GM12878 (cell line): ENCODE results near the gene CC2D2B. TPM values are rescaled to one million over a fixed set of nuclear protein-coding genes. Genes with fewer than 3 reads are reported as not detected.

Experiments
- CEBPZ ChIP-seq: fragments of 150-350 bp; IDR thresholded peaks from 2 replicates; pipeline ENCODE4 v1.6.1; 2016; ENCODE audit warnings: low read depth, low read length
- CHD2 ChIP-seq: IDR thresholded peaks from 2 replicates; pipeline ENCODE4 v1.6.1; 2011; ENCODE audit warnings: low read depth, low read length, improper control_type of control experiment, borderline replicate concordance
- CTCF ChIP-seq, 3 experiments: IDR thresholded peaks in 2 of 3; conservative IDR thresholded peaks in 1 of 3; 2 replicates each; pipeline ENCODE4 v1.5.1; 2011; ENCODE audit warnings: low read depth in 3 of 3, low read length in 3 of 3, mild to moderate bottlenecking in 3 of 3, control low read depth in 2 of 3, moderate library complexity in 2 of 3, inconsistent platforms in 1 of 3, mixed read lengths in 1 of 3; ENCODE audit not compliant: control insufficient read depth in 2 of 3, insufficient read depth in 1 of 3; ENCODE audit errors: extremely low read depth in 1 of 3
- EZH2 ChIP-seq: IDR thresholded peaks from 2 replicates; pipeline ENCODE4 v1.6.1; 2012; ENCODE audit warnings: low read depth, mild to moderate bottlenecking, control low read depth, inconsistent platforms, low read length, borderline replicate concordance; ENCODE audit not compliant: control insufficient read depth
- KDM1A ChIP-seq: fragments of 200-600 bp; sonication (generic); IDR thresholded peaks from 2 replicates; pipeline ENCODE4 v1.6.1; 2016; ENCODE audit warnings: borderline replicate concordance
- LARP7 ChIP-seq: fragments of 450-650 bp; IDR thresholded peaks from 2 replicates; pipeline ENCODE4 v1.6.1; 2017; ENCODE audit warnings: mild to moderate bottlenecking
- MAX ChIP-seq: IDR thresholded peaks from 2 replicates; pipeline ENCODE4 v1.6.1; 2012; ENCODE audit warnings: low read depth, low read length, improper control_type of control experiment
- MEF2B ChIP-seq: fragments of 450-650 bp; IDR thresholded peaks from 2 replicates; pipeline ENCODE4 v1.6.1; 2018; ENCODE audit warnings: mild to moderate bottlenecking, moderate library complexity; ENCODE audit not compliant: partially characterized antibody, poor library complexity, severe bottlenecking
- PAX5 ChIP-seq: IDR thresholded peaks from 2 replicates; pipeline ENCODE4 v1.6.1; 2011; ENCODE audit warnings: low read depth, low read length, borderline replicate concordance
- PML ChIP-seq: IDR thresholded peaks from 2 replicates; pipeline ENCODE4 v1.6.1; 2012; ENCODE audit warnings: low read length, inconsistent platforms
- PRDM15 ChIP-seq: fragments of 450-650 bp; formaldehyde crosslinking; IDR thresholded peaks from 2 replicates; pipeline ENCODE4 v1.4.0; 2020; ENCODE audit warnings: mild to moderate bottlenecking, moderate library complexity
- SMARCA5 ChIP-seq: fragments of 450-650 bp; IDR thresholded peaks from 2 replicates; pipeline ENCODE4 v1.6.1; 2017; ENCODE audit warnings: mild to moderate bottlenecking
- SREBF2 ChIP-seq: IDR thresholded peaks from 2 replicates; pipeline ENCODE4 v1.6.1; 2012; ENCODE audit warnings: mild to moderate bottlenecking, low read length
- TCF3 ChIP-seq: IDR thresholded peaks from 2 replicates; pipeline ENCODE4 v1.6.1; 2012; ENCODE audit warnings: low read depth, mild to moderate bottlenecking, low read length, borderline replicate concordance; ENCODE audit not compliant: insufficient read depth
- USF2 ChIP-seq: IDR thresholded peaks from 2 replicates; pipeline ENCODE4 v1.6.1; 2011; ENCODE audit warnings: low read depth, low read length, improper control_type of control experiment, borderline replicate concordance
- ZNF622 ChIP-seq: fragments of 450-650 bp; IDR thresholded peaks from 2 replicates; pipeline ENCODE4 v1.6.1; 2017; ENCODE audit warnings: mild to moderate bottlenecking, inconsistent platforms
- polyA plus RNA-seq, 11 experiments: library from polyadenylated mRNA; depleted of rRNA in 4 of 11; unstranded in 6 of 11; stranded (reverse) in 5 of 11; fragments of >200 nt; fragmentation: Nextera tagmentation in 4 of 11; fragmentation: Illumina TruSeq in 1 of 11; extraction: Ambion mirVana in 4 of 11; extraction: Trizol in 1 of 11; gene quantifications; 1 replicate in 1 of 11; 2 replicates in 10 of 11; pipeline versions ENCODE4 v1.2.1 to v1.2.3, GENCODE V29; 2011 to 2016; ENCODE audit warnings: inconsistent platforms in 2 of 11, missing spikeins in 2 of 11, low read depth in 1 of 11
- total RNA-seq, 4 experiments: library from RNA; depleted of rRNA in 3 of 4; stranded (reverse); fragments of >200 nt in 3 of 4; fragmentation: Illumina TruSeq in 1 of 4; extraction: Trizol in 1 of 4; gene quantifications; 2 replicates each; pipeline versions ENCODE4 v1.2.1 to v1.2.3, GENCODE V29; 2013 to 2021

Gene CC2D2B
- total and polyA plus RNA-seq, 10 of the 15 experiments (the other 5 are each of a cell fraction or from before 2014, with no cell fraction given) = 0.42 to 2.8 (median 0.78) TPM

GRCh38 chr10:96043033-96043892 lies 135.5 kb downstream of the CC2D2B start, which contains the start of gene CCNJ (continued):
- TF ChIP-seq PRDM15 (CRISPR knock-in tag) = 0 out of 2 replicates have a peak, but pooled peaks have one; percentile 43
- no peak for TF ChIP-seq EZH2
- TF ChIP-seq CEBPZ = no peak
- no peak for TF ChIP-seq ZNF622
- peak; percentile 75 for TF ChIP-seq LARP7
- TF ChIP-seq PML = peak; percentile 23; the same call in 1 of the 2 replicates
- no peak for TF ChIP-seq KDM1A
- TF ChIP-seq USF2 = no peak
- peak in 1 of 3 experiments; percentile 21; a peak in 1 of 6 replicates for TF ChIP-seq CTCF (IDR thresholded peaks at IDR 0.05 in 2 of 3, conservative IDR thresholded peaks at IDR 0.05 in 1 of 3; ENCODE audit: control insufficient read depth in 2 of 3, extremely low read depth in 1 of 3, insufficient read depth in 1 of 3, low read depth in 3 of 3, low read length in 3 of 3)
- TF ChIP-seq MAX = peak; percentile 36; the same call in 1 of the 2 replicates
- TF ChIP-seq PAX5 = no peak
- TF ChIP-seq SREBF2 = no peak
- TF ChIP-seq TCF3 = 0 out of 2 replicates have a peak, but pooled peaks have one; percentile 59
- peak; percentile 79; the same call in 1 of the 2 replicates for TF ChIP-seq SMARCA5
- TF ChIP-seq MEF2B = no peak
- peak; percentile 98 for TF ChIP-seq CHD2
